NB4 (cell line): ENCODE measurements around the gene SEMA5B.

Experiments used
- MYC ChIP-seq: IDR thresholded peaks from 2 replicates; pipeline ENCODE4 v1.6.1; 2011; ENCODE audit warnings: low read depth, low read length
- POLR2A ChIP-seq: IDR thresholded peaks from 2 replicates; pipeline ENCODE4 v1.6.1; 2011; ENCODE audit warnings: mild to moderate bottlenecking; ENCODE audit not compliant: insufficient read length; ENCODE audit errors: extremely low read depth
- TF ChIP-seq, protein P1 (sequence below): IDR thresholded peaks from one replicate; pipeline ENCODE4 v1.5.1; 2012; ENCODE audit warnings: low read depth, low read length
- TF ChIP-seq, protein P2 (sequence below): IDR thresholded peaks from 2 replicates; pipeline ENCODE4 v1.6.1; 2011; ENCODE audit warnings: low read depth, low read length

DNA sequence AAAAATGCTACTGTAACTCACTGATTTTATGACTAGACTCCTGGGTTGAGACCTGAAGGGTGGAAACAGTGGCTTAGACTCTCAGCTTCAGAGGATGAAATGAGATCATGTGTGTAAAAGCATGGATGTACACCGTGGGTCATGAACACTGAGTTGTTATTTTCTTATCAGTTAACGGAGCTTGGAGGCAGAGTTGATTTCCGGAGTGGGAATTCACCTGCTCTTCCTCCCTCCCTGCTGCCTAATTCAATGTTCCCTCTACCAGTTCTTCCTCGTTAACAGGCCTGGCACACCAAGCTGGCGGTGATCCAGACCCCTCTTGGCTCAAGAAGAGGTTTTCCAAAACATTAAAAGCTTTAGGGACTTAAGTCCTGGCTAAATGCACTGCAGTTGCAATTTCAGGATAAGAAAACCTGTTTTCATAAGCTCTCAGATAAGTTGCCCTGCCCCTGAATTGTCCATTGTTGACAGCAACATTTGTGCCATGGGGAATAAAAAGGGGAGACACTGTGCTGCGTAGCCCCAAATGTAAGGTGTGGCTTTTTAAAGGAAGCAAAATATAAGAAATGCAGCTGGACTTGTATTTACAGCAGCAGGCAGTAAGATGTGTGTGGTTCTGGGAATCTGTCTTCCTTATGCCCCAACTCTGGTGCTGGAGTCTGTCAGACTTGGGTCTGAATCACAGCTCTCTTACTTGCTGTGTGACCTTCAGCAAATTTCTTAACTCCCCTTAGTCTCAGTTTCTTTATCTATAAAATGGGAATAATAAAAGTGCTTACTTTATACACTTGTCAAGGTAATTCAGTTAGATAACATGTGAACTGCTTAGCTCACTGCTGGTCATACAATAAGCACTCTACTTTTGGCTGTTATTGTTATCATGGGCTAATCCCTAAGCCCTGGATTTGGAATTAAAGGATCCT is 49.2 kb upstream of the SEMA5B start:
- TF ChIP-seq, protein P1, sequence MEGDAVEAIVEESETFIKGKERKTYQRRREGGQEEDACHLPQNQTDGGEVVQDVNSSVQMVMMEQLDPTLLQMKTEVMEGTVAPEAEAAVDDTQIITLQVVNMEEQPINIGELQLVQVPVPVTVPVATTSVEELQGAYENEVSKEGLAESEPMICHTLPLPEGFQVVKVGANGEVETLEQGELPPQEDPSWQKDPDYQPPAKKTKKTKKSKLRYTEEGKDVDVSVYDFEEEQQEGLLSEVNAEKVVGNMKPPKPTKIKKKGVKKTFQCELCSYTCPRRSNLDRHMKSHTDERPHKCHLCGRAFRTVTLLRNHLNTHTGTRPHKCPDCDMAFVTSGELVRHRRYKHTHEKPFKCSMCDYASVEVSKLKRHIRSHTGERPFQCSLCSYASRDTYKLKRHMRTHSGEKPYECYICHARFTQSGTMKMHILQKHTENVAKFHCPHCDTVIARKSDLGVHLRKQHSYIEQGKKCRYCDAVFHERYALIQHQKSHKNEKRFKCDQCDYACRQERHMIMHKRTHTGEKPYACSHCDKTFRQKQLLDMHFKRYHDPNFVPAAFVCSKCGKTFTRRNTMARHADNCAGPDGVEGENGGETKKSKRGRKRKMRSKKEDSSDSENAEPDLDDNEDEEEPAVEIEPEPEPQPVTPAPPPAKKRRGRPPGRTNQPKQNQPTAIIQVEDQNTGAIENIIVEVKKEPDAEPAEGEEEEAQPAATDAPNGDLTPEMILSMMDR: no peak
- no peak for TF ChIP-seq POLR2A
- TF ChIP-seq, protein P2, sequence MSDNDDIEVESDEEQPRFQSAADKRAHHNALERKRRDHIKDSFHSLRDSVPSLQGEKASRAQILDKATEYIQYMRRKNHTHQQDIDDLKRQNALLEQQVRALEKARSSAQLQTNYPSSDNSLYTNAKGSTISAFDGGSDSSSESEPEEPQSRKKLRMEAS: no peak
- TF ChIP-seq MYC: no peak
